NCI-H1105 (cell line): ENCODE results near the gene TMEM181.

Experiments used
- DNase-seq: peaks from one replicate; lab custom pipeline; 2025; lab: John Stamatoyannopoulos, UW

TMEM181 gene

DNA sequence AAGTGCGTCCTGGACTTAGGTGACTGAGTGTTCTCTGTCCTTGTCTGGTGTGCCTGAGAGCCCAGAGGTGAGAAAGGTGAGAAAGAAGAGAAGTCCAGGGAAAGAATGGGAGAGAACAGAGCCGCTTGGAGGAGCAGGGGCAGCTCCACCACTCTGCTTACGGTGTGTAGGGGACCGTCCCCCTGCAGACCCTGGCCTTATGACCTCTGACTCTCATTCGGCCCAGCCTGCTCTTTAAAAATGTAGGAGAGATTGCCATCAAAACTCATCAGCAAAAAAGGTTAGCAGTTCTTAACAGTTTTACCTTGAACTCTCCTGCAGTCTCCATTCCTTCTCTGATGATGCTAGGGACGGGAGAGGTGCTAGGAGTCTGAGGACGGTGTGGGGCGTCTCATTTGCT, 2.0 kb downstream of the TMEM181 start:
- DNase-seq, result no peak

GRCh38 chr6:158564243-158565121, 4.6 kb downstream of the TMEM181 start:
- no peak for DNase-seq

GRCh38 chr6:158565122-158565429, 5.2 kb downstream of the TMEM181 start:
- no peak for DNase-seq

- DNase-seq, result no peak
Measured at GRCh38 chr6:158565482-158566040, 5.7 kb downstream of the TMEM181 start.

DNA sequence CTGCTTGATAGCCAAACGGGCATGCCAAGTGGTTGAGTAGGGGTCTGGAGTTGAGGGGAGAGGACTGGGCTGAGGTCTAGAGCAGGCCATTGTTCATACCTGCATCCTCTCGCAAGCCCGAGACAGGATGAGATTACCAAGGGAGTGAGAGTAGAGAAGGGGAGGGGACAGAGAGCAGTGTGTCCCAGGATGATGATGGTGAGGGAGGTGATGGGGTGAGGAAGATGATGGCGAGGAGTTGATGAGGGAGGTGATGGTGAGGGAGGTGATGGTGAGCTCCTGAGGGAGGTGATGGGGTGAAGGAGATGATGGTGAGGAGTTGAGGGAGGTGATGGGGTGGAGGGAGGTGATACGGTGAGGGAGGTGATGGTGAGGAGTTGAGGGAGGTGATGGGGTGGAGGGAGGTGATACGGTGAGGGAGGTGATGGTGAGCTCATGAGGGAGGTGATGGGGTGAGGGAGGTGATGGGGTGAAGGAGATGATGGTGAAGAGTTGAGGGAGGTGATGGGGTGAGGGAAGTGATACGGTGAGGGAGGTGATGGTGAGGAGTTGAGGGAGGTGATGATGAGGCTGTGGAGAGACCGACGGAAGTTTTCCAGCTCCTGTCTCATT, 6.4 kb downstream of the TMEM181 start:
- no peak for DNase-seq

- DNase-seq, result no peak
Measured at GRCh38 chr6:158567152-158567551, 7.3 kb downstream of the TMEM181 start.

DNA sequence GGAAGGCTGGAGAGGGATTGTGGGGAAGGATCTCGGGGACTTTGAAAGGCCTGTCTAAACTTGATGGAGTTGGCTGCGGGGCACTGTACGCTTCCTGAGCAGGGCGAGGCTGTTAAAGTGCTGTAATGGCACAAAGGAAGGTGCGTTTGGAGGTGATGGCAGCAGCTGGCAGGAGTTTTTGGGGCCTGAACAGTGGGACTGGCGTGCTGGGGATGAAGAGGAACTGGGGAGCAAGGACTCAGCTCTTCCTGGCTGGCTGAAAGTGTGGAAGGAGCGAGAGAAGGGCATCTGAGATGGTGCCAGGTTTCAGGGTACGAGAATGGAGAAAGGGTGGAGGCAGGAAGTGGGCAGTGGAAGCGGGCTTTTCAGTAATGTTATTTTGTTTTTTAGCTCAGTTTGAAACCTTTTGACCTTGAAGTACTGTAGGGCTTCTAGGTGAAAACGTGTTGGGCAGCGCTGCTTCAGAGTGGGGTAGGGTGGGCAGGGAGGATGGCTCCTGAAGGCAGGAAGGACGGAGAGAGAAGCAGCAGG, 8.0 kb downstream of the TMEM181 start:
- no peak for DNase-seq

DNA sequence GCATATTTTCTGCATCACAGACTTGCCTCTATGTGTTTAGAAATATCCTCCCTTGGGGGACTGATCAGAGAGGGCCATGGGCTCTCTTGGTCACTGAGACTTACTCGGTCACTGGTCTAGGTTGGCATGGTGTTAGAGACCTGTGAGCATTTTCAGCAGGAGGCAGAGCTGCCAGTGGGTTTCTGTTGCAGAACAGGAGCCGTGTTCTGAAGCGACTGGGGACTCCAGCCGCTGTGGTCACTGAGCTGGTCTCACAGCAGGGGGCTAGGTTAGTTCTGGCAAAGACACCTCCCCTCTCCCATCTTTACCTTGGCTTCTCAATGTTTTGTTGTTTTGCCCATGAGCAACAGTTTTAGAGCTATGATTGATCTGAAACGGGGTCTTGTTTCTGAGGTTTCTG, 8.7 kb downstream of the TMEM181 start:
- DNase-seq, result no peak

DNA sequence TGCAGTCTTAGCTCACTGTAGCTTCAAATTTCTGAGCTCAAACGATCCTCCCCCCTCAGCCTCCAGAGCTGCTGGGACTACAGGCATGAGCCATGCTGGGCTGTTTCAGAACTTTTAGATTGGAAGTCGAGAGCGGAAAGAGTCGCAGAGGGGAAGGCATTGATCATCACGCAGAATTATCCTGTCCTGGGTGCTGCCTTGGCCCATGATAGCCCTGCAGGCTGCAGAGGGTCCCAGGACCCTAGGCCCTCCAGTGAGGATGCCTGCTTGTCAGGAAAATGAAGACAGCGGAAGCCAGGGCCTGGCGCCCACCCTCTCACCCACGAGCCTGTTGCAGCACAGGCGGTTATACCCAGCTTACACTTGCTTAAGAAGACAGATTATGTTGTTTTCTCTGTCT, 9.1 kb downstream of the TMEM181 start:
- DNase-seq, result no peak

DNA sequence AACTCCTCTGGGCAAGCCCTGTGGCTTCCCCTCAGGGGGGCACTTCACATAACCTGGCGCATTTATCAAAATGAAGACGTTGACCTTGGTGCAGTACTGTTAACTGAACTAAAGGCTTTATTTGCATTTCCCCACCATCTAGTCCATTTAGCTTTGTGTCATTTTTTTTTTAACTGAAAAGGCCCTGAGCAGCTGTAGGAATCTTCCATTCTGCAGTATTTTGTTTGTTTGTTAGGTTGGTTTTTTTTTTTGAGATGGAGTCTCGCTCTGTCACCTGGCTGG, 10.7 kb downstream of the TMEM181 start:
- no peak for DNase-seq

DNA sequence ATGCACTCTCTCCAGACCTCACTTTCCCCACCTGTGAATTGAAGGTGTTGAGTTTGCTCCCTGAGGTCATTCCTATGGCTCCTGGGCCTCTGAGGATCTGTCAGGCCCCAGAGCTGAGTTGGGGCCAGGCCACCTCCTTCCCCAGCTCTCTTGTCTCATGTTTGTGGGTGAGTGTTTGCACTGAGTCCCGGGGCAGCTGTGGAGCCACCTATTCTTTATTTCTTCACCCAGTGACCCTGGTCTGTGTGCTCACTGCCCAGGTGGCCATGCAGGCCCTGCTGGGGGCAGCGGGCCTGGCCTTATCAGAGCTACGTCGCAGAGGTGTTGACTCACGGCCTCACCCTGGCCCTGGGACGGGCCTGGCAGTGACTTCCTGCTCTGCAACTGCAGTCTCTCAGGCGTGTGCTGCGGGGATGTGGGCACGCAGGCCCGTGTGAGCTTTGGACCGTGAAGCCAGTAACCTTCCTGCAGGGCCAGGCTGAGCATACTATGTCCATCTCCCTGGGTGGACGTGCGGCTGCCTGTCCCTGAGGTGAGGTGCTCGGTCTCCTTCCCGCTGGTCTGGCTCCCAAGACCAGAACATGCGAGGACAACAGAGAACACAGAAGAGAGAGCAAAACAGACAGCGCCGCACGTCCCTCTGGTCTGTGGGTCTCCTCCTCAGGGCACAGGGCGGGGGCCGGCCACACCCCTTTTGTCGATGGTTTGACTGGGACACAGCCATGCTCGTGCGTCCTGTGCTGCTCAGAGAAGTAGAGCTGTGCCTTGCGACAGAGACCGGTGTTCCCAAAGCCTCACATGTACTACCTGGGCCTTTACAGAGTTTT, 12.1 kb downstream of the TMEM181 start:
- no peak for DNase-seq

- no peak for DNase-seq
Measured at GRCh38 chr6:158572653-158573541, 13.0 kb downstream of the TMEM181 start.

- DNase-seq, result no peak
Measured at GRCh38 chr6:158573542-158573931, 13.6 kb downstream of the TMEM181 start.

DNA sequence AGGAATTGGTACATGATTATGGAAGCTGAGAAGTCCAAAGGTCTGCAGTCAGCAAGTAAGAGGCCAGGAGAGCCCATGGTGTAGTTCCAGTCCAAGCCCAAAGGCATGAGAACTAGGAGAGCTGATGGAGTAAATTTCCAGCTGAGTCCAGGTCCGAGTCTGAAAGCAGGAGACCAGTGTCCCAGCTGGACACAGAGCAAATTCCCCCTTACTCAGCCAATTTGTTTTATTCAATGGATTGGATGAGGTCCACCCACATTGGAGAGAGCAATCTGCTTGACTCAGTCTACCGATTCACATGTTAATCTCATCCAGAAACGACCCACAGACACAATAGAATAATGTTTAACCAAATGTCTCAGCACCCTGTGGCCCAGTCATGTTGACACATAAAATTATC, 14.9 kb downstream of the TMEM181 start:
- DNase-seq, result no peak

GRCh38 chr6:158575550-158575949, 15.7 kb downstream of the TMEM181 start:
- no peak for DNase-seq

DNA sequence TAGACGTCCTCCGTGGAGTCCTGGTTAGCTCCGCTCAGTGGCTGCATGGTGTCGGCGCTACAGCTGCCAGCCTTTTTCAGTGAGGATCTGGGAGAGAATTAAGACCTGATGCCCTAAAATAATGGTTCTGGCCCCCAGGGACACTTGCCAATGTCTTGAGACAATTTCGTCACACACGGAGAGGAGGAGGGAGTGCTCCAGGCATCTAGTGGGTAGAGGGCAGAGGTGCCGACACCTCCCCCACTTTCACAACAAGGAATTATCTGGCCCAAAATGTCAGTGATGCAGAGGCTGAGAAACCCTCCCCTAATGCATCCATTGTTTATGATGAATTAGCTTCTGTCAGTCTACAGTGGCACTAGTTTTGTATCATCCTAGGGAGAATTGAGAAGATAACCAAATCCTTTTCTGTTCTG, 24.4 kb downstream of the TMEM181 start:
- DNase-seq, result no peak

GRCh38 chr6:158586652-158587051, 26.8 kb downstream of the TMEM181 start:
- no peak for DNase-seq

DNA sequence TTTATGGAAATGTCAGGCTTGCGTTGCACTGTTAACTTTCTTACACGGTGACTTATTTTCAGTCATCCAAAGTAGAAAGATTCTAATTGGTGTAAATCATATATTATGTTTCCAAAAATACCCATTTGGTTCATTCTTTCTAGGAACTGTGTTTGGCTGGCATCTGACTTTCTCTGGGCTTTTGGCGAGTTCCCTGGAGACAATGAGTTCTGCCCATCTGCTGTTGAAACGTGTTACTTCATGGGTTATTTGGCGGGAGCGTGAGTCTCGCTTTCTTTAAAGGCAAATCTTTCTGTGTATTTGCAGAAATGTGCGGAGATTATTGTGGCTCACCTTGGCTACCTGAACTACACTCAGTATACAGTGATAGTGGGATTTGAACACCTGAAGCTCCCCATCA, 29.5 kb downstream of the TMEM181 start:
- no peak for DNase-seq

GRCh38 chr6:158591134-158591809, 31.4 kb downstream of the TMEM181 start:
- no peak for DNase-seq

- no peak for DNase-seq
Measured at GRCh38 chr6:158591810-158592209, 31.9 kb downstream of the TMEM181 start.

DNA sequence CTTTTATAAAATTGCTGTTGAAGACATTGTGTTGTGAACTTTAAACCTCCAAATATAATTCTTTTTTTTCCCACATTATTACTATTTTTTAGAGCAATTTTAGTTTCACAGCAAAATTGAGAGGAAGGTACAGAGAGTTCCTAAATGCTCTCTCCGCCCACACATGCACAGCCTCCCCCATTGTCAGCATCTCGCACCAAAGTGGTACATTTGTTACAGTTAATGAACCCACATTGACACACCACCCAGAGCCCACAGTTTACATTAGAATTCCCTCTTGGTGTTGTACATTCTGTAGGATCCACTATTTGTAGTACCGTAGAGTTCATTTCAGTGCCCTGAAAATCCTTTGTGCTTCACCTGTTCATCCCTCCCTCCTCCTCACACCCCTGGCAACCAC, 33.8 kb downstream of the TMEM181 start:
- no peak for DNase-seq
